Ecto neural progenitor cell (in vitro differentiated cells): ENCODE data around the gene REEP1.

ENCODE experiments used
- DNase-seq: peaks from one replicate; pipeline ENCODE4 v3.0.0-alpha.2; 2018; ENCODE audit warnings: low spot score

Gene REEP1

DNA sequence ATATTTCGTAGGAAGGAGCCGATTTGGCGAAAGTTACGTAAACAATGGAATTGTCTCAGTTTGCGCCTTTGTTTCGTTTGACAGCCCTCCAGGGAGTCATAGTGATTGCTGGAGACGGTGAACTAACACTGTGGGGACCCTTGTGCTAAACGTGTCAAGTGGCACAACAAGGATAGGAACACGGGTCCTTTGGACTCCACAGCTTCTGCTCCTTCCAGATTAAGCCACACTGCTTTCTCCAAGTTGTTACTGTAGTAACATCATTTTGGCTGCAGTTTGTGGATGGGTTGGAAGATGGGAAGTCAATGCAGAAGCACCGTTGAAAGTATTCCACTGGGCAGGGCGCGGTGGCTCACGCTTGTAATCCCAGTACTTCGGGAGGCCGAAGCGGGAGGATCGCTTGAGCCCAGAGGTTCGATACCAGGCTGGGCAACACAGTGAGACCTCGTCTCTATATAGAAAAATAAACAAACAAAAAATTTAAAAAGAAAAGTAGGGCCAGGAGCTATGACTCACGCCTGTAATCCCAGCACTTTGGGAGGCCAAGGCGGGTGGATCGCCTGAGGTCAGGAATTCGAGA is 141.5 kb downstream of the REEP1 start:
- no peak for DNase-seq

DNA sequence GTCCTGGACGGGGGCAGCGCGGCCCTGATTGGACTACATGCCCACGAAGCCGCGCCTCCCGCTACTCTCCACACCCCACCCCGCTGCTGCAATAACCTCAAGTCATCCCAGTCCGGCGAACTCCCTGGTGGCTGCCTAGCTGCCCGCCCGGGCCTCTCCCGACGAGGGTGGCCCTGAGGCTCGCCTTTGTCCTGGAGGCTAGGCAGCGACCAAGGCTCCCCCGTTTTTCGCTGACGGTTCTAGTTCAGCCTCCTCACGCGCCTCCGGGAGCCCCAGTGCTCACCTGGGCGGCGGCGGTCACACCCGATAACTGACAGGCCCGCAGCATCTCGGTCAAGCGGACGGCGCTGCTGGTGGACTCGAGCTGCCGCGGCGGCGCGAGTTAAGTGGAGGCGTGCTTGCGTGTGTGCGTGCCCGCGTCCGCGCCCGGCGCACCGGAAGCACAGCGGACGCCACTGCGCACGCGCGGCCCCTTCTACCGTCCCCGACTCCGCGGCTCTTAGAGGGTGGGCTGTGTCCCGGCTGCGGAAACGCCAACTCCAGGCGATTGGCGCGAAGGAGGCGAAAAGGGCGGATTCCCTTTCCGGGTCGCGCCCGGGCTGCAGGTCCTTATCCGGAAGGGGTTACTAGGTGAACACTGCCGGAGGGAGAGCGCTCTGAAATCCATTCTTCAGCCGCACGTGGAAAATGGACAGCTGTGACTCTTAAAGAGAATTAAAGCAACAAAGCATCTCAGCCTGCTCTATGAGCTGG is 142.2 kb downstream of the REEP1 start, which contains the start of gene IMMT:
TSS of gene IMMT (minus strand) at position 408 of the 753 bp plus-strand sequence. CDS start at position 328, 80 bp downstream.
- DNase-seq, result peak; percentile 97

DNA sequence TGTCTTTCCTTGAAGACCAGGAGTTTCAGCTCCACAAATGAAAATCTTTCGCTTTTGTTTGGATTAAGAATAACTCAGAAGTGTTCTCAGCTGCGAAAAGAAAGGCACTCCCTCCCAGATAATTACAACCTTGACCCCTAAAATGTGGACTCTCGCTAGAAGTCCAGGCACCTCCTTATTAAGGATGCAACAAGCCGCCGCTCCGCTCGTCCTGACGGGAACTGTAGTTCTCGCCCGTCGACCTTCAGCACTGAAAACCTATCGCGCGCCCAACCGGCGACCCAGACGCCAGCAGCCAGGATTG is 142.7 kb downstream of the REEP1 start:
- no peak for DNase-seq

DNA sequence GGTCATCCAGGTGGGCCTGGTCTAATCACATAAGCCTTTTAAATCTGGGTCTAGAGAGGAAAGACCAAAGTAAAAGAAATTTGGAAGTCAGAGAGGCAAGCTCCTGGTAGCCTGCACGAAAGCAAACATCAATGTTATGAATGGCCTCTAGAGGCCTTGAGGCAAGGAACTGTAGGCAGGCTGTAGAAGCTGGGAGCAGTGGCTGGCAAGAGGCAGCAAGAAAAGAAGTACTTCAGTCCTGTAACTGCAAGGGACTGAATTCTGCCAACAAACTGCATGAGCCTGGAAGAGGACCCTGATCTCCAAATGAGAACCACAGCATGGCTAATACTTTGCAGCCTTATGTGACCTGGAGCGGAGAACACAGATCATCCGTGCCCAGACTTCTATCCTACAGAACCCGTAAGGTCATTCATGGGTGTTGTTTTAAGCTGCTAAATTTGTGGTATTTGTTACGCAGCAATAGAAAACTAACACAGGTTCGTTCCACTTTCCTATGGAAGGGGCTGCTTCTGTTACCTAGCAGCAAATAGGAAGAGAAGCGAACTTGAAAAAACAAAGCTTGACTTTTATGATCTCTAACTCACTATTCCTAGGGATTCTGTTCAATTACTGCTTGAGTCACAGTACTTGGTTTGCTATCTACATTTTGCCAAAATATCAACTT is 143.4 kb downstream of the REEP1 start:
- DNase-seq, result no peak

DNA sequence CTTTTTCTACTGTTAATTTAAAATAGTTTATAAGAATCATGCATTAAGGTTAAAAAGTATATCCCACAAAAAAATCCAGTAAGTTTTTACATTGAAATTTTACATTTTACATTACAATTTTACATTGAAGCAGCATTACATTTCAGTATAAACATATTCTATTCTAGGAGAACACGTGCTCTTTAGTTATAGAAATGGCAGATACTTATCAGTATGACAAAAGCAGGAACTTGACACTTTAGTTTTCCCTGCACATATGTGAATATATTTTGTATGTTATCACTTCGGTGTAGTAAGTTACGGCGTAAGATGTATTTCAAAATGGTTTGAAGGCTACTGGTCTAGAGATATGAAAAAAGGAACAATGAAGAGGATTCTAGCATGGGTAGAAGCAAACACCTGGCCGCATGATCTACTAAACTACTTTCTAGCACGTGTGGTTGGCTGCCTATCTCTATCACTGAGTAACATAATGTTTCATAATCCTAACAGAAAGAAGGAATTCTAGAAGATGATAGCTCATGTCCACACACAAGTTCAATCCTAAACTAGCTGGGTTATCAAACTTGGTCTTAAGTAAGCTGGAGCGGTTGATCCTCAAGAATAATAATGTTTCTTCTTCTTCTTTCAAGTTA is 147.5 kb downstream of the REEP1 start:
- DNase-seq, result no peak

DNA sequence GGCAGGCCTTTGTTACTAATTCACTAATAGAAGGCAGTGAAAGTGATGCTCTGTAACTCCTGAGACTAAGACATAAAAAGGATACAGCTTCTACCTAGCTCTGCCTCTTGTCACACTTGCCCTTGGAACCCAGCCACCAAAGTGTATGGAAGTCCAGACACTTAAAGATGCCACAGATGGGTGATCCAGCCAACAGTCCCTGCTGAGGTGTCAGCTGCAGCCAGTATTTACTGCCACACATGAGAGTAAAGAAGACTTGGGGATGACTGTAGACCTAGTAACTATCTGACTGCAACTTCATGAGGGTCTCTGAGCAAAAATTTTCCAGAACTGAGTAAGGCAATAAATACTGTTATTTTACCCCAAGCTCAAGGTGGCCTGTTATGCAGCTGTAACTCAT is 151.0 kb downstream of the REEP1 start:
- no peak for DNase-seq

DNA sequence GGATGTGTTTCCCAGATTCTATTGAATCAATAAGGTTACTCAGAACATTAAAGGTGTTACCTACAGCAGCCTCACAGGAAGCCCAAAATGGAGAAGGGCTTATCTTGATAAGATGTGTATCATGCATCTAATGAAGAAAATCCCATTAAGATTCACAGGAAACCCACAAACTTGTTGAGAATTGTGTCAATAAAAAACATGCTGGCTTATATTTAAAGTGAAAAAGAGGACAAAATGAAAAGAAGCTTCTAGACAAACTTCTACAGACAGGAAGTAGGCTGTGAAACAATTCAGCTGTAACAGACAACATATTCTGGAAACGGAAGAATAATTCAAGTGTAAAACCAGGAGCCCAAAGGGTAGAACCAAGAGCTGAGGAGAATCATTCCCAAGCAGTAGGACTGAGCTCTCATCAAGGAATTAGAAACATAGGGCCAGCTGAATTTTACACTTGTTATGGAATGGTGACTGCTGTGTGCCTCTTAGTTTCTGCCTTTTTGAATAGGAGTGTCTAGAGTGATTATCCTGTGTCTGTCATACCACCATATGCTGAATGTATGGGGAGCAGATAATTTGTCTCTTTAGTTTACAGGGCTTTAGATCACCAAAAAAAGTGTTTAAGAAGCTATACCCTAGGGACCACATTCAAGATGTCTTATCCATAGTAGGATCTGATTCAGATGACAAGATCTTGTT is 151.8 kb downstream of the REEP1 start:
- no peak for DNase-seq

DNA sequence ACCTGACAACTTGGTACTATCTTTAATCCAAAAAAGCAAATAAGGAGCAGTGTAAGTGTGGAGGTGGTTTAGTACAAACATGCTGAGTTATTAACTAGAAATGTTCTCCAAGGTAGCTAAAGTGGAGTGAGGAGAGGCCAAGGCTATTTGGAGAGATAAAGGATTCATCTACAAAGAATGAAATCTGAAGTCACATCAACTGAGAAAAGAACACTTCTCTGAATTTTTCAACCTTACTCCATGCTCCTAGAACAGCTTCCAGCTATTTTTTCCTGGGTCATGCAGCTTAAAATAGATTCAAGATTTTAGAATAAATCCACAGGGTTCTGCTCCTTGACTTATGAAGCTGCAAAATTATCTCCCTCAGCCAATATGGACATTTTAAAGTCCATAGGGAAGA is 160.8 kb downstream of the REEP1 start:
- no peak for DNase-seq

DNA sequence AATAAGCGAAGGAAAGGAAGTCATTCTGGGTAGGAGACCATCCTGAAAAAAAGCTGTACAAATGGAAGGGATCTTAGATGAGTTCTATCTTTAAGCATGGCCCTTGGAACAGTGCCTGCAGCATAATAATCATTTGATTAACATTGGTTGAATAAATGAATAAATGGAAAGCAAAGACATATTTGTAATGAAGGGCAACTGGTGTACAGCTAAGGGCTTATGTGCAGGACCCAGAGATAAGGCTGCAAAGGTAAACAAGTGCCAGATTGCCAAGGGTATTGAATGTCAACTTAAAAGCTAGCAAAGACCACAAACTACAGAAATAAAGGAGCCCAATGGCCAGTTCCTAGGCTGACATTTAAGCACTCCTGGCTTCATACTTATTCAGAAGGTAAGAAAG is 161.6 kb downstream of the REEP1 start:
- DNase-seq, result no peak

DNA sequence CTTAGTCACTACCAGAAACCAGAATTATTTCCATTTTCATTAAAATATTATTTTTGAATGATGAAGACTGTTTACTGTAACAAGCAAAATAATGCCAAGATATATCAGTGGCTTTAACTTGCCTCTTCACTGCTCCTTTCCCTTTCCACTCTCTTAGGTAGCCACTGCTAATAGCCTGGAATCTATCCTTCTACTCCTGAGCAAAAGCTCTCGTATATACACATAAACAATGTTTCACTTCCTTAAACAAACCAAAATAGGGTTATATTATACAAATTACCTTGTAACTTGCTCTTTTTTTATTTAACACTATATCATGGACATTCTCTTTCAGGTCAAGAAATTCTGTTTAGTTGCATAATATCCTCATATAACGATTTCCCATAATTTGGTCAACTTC is 163.0 kb downstream of the REEP1 start:
- no peak for DNase-seq

DNA sequence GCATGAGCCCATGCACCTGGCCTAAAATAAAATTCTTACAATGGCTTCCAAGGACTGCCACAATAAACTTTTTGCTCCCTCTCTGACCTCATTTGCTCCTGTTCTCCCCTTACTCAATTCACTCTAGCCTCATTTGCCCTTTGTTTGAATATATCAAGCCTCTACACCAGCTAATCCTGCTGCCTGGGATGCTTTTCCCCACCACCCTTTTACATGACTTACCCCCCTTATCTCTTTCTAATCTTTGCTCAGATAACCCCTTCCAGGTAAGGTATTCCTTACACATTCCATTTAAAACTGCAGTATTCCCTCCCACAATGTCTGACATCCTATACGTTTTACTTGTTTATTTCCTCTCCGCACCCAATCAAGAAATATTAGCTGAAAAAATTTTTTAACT is 164.8 kb downstream of the REEP1 start:
- no peak for DNase-seq

DNA sequence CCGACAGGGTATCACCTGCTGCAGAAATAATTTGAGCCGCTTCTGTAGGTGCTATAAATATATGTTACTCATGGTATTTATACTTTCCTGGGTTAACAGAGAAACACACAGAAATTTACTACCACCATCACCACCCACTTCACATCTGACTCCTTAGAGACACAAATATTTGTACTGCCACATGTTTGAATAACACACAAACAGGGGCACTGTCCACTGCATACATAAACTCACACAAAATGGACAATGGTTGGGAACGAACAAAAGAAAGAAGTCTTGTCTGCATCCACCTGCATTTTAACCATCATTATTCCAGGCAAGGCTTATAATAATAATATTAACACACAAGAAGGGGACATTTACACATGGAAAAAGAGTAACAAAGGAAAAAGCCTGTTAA is 166.1 kb downstream of the REEP1 start:
- no peak for DNase-seq

DNA sequence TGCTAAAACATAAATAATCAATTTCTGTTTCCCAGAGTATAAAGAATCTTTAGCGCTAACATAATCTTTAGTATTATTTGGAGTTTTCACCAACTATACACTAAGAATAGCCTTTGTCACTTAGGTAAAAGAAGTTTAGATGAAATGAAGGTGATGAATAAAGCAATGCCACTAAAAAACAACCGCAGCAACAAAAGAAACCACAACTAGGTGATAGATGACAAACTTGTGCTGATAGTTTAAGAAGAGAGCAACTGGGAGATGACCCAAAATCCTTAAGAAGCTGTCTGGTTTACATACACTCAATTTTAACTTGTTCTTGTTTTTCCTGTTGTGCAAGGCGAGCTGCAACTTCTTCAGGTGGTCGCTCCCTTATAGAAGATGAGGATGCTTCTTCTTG is 167.0 kb downstream of the REEP1 start:
- DNase-seq, result no peak
